Measurements from ENCODE around the gene SMCO3. TPM values are rescaled to one million over a fixed set of nuclear protein-coding genes. Genes with fewer than 3 reads are reported as not detected.

SMCO3 gene
- polyA plus RNA-seq, 1 of the 3 experiments (the other 2 are of a cell fraction): 0.03 TPM

DNA sequence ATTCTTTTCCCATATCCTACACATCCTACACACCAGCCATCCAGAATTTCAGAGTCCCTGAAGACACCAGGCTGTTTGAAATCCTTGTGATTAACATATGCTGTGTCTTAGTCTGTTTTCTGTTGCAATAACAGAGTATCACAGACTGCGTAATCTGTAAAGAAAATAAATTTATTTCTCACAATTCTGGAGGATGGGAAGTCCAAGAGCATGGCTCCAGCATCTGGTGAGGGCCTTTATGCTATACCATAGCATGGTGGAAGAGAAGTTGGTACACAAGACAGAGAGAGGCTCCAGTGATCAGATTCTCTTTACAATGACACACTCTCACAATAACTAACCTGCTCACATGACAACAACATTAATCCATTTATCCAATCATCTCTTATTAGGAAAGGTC, 25.3 kb upstream of the SMCO3 start:
- H3K27me3 ChIP-seq (ENCODE audit: insufficient read depth): no peaks in the 10 kb centered on the region
- H3K9me2 ChIP-seq: no peaks in the 10 kb centered on the region
- H3K9ac ChIP-seq: no peak overlapping the region
- no peaks in the 10 kb centered on the region for H3K36me3 ChIP-seq (replicated peaks in 1 of 2; ENCODE audit: control insufficient read depth in 1 of 2, insufficient read depth in 2 of 2, low read length in 1 of 2)
- ChIA-PET CTCF (no interaction called here), POLR2A (no interaction called here)
- H3K4me2 ChIP-seq: no peak overlapping the region
- no peaks in the 10 kb centered on the region for H3K9me3 ChIP-seq
- H2AFZ ChIP-seq (ENCODE audit: low read depth): no peak overlapping the region
- no peaks in the 10 kb centered on the region for H3K79me2 ChIP-seq (ENCODE audit: insufficient read depth)
- H3K27ac ChIP-seq (ENCODE audit: low read depth in 2 of 2, low read length in 1 of 2): no peak overlapping the region
- no peak for DNase-seq
- H3F3A ChIP-seq (replicated peaks; ENCODE audit: insufficient read depth): peaks cover 32% of the 10 kb centered on the region
- TF ChIP-seq EZH2phosphoT487 (IDR thresholded peaks at IDR 0.05; ENCODE audit: borderline replicate concordance, low read depth) (no peak), CHD2 (IDR thresholded peaks at IDR 0.05; ENCODE audit: low read length, partially characterized antibody) (no peak), TEAD4 (IDR thresholded peaks at IDR 0.05; ENCODE audit: borderline replicate concordance, insufficient read depth) (no peak), SIN3A (IDR thresholded peaks at IDR 0.05; ENCODE audit: borderline replicate concordance, low read depth, low read length) (no peak), NRF1 (IDR thresholded peaks at IDR 0.05; ENCODE audit: low read depth, low read length) (no peak), TAF1 (IDR thresholded peaks at IDR 0.05; ENCODE audit: borderline replicate concordance, low read depth, low read length) (no peak), TCF12 (IDR thresholded peaks at IDR 0.05) (no peak), RXRA (IDR thresholded peaks at IDR 0.05; ENCODE audit: borderline replicate concordance, low read depth) (no peak), POLR2AphosphoS5 (IDR thresholded peaks at IDR 0.05; ENCODE audit: low read depth, low read length) (no peak), FOSL2 (IDR thresholded peaks at IDR 0.05; ENCODE audit: borderline replicate concordance, low read depth) (no peak)
- TF ChIP-seq, protein P1, sequence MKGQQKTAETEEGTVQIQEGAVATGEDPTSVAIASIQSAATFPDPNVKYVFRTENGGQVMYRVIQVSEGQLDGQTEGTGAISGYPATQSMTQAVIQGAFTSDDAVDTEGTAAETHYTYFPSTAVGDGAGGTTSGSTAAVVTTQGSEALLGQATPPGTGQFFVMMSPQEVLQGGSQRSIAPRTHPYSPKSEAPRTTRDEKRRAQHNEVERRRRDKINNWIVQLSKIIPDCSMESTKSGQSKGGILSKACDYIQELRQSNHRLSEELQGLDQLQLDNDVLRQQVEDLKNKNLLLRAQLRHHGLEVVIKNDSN (IDR thresholded peaks at IDR 0.05; ENCODE audit: borderline replicate concordance, low read depth): no peak
- TF ChIP-seq, protein P2, sequence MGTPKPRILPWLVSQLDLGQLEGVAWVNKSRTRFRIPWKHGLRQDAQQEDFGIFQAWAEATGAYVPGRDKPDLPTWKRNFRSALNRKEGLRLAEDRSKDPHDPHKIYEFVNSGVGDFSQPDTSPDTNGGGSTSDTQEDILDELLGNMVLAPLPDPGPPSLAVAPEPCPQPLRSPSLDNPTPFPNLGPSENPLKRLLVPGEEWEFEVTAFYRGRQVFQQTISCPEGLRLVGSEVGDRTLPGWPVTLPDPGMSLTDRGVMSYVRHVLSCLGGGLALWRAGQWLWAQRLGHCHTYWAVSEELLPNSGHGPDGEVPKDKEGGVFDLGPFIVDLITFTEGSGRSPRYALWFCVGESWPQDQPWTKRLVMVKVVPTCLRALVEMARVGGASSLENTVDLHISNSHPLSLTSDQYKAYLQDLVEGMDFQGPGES (IDR thresholded peaks at IDR 0.05; ENCODE audit: low read depth, low read length): no peak
- TF ChIP-seq, protein P3, sequence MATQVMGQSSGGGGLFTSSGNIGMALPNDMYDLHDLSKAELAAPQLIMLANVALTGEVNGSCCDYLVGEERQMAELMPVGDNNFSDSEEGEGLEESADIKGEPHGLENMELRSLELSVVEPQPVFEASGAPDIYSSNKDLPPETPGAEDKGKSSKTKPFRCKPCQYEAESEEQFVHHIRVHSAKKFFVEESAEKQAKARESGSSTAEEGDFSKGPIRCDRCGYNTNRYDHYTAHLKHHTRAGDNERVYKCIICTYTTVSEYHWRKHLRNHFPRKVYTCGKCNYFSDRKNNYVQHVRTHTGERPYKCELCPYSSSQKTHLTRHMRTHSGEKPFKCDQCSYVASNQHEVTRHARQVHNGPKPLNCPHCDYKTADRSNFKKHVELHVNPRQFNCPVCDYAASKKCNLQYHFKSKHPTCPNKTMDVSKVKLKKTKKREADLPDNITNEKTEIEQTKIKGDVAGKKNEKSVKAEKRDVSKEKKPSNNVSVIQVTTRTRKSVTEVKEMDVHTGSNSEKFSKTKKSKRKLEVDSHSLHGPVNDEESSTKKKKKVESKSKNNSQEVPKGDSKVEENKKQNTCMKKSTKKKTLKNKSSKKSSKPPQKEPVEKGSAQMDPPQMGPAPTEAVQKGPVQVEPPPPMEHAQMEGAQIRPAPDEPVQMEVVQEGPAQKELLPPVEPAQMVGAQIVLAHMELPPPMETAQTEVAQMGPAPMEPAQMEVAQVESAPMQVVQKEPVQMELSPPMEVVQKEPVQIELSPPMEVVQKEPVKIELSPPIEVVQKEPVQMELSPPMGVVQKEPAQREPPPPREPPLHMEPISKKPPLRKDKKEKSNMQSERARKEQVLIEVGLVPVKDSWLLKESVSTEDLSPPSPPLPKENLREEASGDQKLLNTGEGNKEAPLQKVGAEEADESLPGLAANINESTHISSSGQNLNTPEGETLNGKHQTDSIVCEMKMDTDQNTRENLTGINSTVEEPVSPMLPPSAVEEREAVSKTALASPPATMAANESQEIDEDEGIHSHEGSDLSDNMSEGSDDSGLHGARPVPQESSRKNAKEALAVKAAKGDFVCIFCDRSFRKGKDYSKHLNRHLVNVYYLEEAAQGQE (IDR thresholded peaks at IDR 0.05; ENCODE audit: low read depth, low read length): no peak
- H3K4me3 ChIP-seq (ENCODE audit: low read depth in 2 of 2, low read length in 1 of 2): no peak overlapping the region
- H4K20me1 ChIP-seq (ENCODE audit: insufficient read depth): no peaks in the 10 kb centered on the region
- 92% methylated on average over 1 of the region's 1 CpG for WGBS (ENCODE audit: low lambda C conversion rate)
- H3K4me1 ChIP-seq (ENCODE audit: control insufficient read depth in 1 of 2, insufficient read depth in 2 of 2, low read depth in 1 of 2, low read length in 1 of 2): peaks cover 8 to 22% of the 10 kb centered on the region in 2 experiments

Data from SK-N-SH (cell line).